GM23338 (cell line): Measurements from ENCODE around the gene NEK11. TPM values are rescaled to one million over a fixed set of nuclear protein-coding genes. Genes with fewer than 3 reads are reported as not detected.

Experiments used
- ATAC-seq: fragments of 200-7000 bp; cut with Tn5 transposase; 3 replicates; pipeline ENCODE4 v1.9.1; 2020
- DNase-seq: peaks from one replicate; pipeline ENCODE4 v3.0.0-alpha.2; 2015; ENCODE audit warnings: low spot score
- H2AFZ ChIP-seq: fragments of 200-600 bp; sonication (generic); 2 replicates; pipeline ENCODE4 v1.8.0; 2016; ENCODE audit warnings: antibody characterized with exemption, mild to moderate bottlenecking, moderate library complexity
- H3F3A ChIP-seq: fragments of 200-600 bp; sonication (generic); replicated peaks from 2 replicates; pipeline ENCODE4 v1.8.0; 2017; ENCODE audit warnings: antibody characterized with exemption, mixed run types, low read depth
- H3K27ac ChIP-seq: fragments of 200-600 bp; sonication (generic); 2 replicates; pipeline ENCODE4 v1.6.1; 2016; ENCODE audit warnings: low read depth
- H3K27me3 ChIP-seq: fragments of 200-600 bp; sonication (generic); 2 replicates; pipeline ENCODE4 v1.8.0; 2016; ENCODE audit warnings: mild to moderate bottlenecking, mixed run types, moderate library complexity; ENCODE audit not compliant: insufficient read depth
- H3K36me3 ChIP-seq: fragments of 200-600 bp; sonication (generic); 2 replicates; pipeline ENCODE4 v1.8.0; 2016; ENCODE audit warnings: mild to moderate bottlenecking; ENCODE audit not compliant: insufficient read depth
- H3K4me1 ChIP-seq: fragments of 200-600 bp; sonication (generic); 2 replicates; pipeline ENCODE4 v1.8.0; 2016; ENCODE audit warnings: mild to moderate bottlenecking, moderate library complexity; ENCODE audit not compliant: insufficient read depth
- H3K4me2 ChIP-seq: fragments of 200-600 bp; sonication (generic); 2 replicates; pipeline ENCODE4 v1.7.1; 2017; ENCODE audit warnings: mixed run types
- H3K4me3 ChIP-seq: fragments of 200-600 bp; sonication (generic); 2 replicates; pipeline ENCODE4 v1.6.1; 2016; ENCODE audit warnings: mixed run types
- H3K79me2 ChIP-seq: fragments of 200-600 bp; sonication (generic); replicated peaks from 2 replicates; pipeline ENCODE4 v1.8.0; 2017; ENCODE audit warnings: mild to moderate bottlenecking; ENCODE audit not compliant: insufficient read depth
- H3K9me2 ChIP-seq: fragments of 200-600 bp; sonication (generic); 2 replicates; pipeline ENCODE4 v1.8.0; 2017; ENCODE audit not compliant: insufficient read depth
- H4K20me1 ChIP-seq: fragments of 200-600 bp; sonication (generic); replicated peaks from 2 replicates; pipeline ENCODE4 v1.8.0; 2017; ENCODE audit warnings: mild to moderate bottlenecking; ENCODE audit not compliant: insufficient read depth
- H3K27ac Mint-ChIP-seq: 2 replicates; pipeline ENCODE4 v1.8.0; 2020; ENCODE audit warnings: inconsistent platforms, mild to moderate bottlenecking, moderate library complexity, mixed read lengths
- H3K27me3 Mint-ChIP-seq: 3 replicates; pipeline ENCODE4 v1.8.0; 2022; ENCODE audit warnings: low read depth, mild to moderate bottlenecking, moderate library complexity, mixed read lengths, inconsistent platforms; ENCODE audit not compliant: insufficient read depth, poor library complexity
- H3K36me3 Mint-ChIP-seq: 3 replicates; pipeline ENCODE4 v1.8.0; 2021; ENCODE audit warnings: low read depth, mild to moderate bottlenecking, inconsistent platforms, moderate library complexity, mixed read lengths
- H3K4me1 Mint-ChIP-seq: 3 replicates; pipeline ENCODE4 v1.8.0; 2020; ENCODE audit warnings: mild to moderate bottlenecking, inconsistent platforms, mixed read lengths
- H3K4me3 Mint-ChIP-seq: 3 replicates; pipeline ENCODE4 v1.8.0; 2021; ENCODE audit warnings: moderate library complexity, mild to moderate bottlenecking, inconsistent platforms, mixed read lengths
- H3K9me3 Mint-ChIP-seq: 3 replicates; pipeline ENCODE4 v1.8.0; 2020; ENCODE audit warnings: moderate library complexity, mild to moderate bottlenecking, inconsistent platforms, mixed read lengths
- CREB1 ChIP-seq: fragments of 250-450 bp; sonication (Bioruptor Pico); IDR thresholded peaks from 2 replicates; pipeline ENCODE4 v1.5.0; 2020; ENCODE audit warnings: low read depth, mild to moderate bottlenecking, moderate library complexity
- EZH2phosphoT487 ChIP-seq: fragments of 200-600 bp; sonication (generic); IDR thresholded peaks from one replicate; pipeline ENCODE4 v1.8.1; 2018; ENCODE audit warnings: antibody characterized with exemption; ENCODE audit not compliant: unreplicated experiment
- NANOG ChIP-seq: IDR thresholded peaks from 2 replicates; pipeline ENCODE4 v1.6.1; 2016; ENCODE audit warnings: antibody characterized with exemption, borderline replicate concordance
- ZNF114 ChIP-seq: fragments of 250-450 bp; sonication (Bioruptor Pico); IDR thresholded peaks from 2 replicates; pipeline ENCODE4 v1.5.0; 2020; ENCODE audit warnings: mild to moderate bottlenecking, moderate library complexity
- ZNF331 ChIP-seq: fragments of 250-450 bp; sonication (Bioruptor Pico); IDR thresholded peaks from 2 replicates; pipeline ENCODE4 v1.5.0; 2020; ENCODE audit warnings: low read depth, mild to moderate bottlenecking, moderate library complexity
- polyA plus RNA-seq: library from polyadenylated mRNA; unstranded; fragments of >200 nt; fragmentation: Nextera tagmentation; extraction: Ambion mirVana; gene quantifications from 2 replicates; pipeline ENCODE4 v1.2.1, GENCODE V29; 2016
- total RNA-seq: library from RNA; depleted of rRNA; stranded (reverse); fragments of >200 nt; shearing (Covaris generic); gene quantifications from 2 replicates; pipeline ENCODE4 v1.2.3, GENCODE V29; 2014
- TF ChIP-seq, protein P1 (sequence below): IDR thresholded peaks from 2 replicates; pipeline ENCODE4 v1.6.1; 2016; ENCODE audit warnings: antibody characterized with exemption
- TF ChIP-seq, protein P2 (sequence below), 2 experiments: fragments of 200-600 bp in 1 of 2; sonication (generic) in 1 of 2; conservative IDR thresholded peaks; 2 replicates each; pipeline versions ENCODE4 v1.5.1 to v1.6.1; 2016 to 2017; ENCODE audit warnings: antibody characterized with exemption in 2 of 2, low read depth in 2 of 2, mild to moderate bottlenecking in 2 of 2, moderate library complexity in 1 of 2
- TF ChIP-seq, protein P3 (sequence below): fragments of 250-450 bp; sonication (Bioruptor Pico); IDR thresholded peaks from 2 replicates; pipeline ENCODE4 v1.5.0; 2020; ENCODE audit warnings: mild to moderate bottlenecking, moderate library complexity

The NEK11 gene
- total and polyA plus RNA-seq, 2 experiments from 2014 or later = 0.80 to 1.1 TPM

DNA sequence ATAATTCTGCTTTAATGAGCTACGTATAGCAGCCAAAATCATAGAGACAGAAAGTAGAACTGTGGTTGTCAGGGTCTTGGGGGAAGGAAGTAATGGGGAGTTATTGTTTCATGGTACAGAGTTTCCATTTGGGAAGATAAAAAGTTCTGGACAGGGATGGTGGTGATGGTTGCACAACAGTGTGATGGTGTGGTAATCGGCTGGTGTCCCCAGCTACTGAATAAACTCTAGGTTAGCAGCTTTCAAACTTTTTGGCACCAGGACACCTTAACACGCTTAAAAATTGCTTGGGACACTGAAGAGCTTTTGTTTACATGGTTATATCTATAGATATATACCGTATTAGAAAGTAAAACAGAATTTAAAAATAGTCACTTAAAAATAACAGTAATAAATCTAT, 166.0 kb downstream of the NEK11 start (continued):
- no peak for TF ChIP-seq CREB1 (CRISPR knock-in tag)
- TF ChIP-seq ZNF331 (CRISPR knock-in tag) = no peak
- no peak for TF ChIP-seq ZNF114 (CRISPR knock-in tag)
- TF ChIP-seq NANOG = no peak
- TF ChIP-seq, protein P1, sequence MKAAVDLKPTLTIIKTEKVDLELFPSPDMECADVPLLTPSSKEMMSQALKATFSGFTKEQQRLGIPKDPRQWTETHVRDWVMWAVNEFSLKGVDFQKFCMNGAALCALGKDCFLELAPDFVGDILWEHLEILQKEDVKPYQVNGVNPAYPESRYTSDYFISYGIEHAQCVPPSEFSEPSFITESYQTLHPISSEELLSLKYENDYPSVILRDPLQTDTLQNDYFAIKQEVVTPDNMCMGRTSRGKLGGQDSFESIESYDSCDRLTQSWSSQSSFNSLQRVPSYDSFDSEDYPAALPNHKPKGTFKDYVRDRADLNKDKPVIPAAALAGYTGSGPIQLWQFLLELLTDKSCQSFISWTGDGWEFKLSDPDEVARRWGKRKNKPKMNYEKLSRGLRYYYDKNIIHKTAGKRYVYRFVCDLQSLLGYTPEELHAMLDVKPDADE = no peak
- no peak for TF ChIP-seq EZH2phosphoT487

DNA sequence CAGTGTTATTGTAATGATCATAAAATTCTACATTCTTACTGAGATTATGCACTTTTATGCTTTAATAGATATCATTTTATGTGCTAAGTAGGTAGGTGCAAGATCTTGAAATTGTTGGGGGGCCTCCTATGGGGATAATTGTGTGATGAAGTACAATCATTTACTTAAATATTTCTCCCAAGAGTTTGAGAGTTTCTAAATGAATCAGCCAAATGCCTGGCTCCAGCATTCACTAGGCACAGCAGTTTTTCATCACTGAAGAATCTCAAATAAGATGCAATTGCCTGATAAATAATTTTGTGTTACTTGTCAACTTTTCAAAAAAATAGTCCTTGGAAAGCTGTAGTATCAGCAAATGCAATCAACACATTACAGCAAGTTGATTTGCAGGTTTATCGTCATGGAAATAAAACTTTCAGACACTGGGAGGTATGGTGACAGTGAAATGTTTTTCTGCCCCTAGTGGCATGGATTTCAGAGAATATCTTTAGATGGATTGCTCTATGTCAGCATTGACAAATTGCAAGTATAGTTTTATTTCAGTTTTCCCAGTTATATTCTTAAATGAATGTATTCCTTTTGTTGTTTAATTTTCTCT, 167.1 kb downstream of the NEK11 start:
- Histone ChIP-seq H3K9me2 (peaks cover 5% of the 10 kb centered on the region; the same call in 1 of the 2 replicates), H3K4me2 (no peak overlapping the region), H3K27me3 (no peaks in the 10 kb centered on the region), H2AFZ (no peak overlapping the region), H3F3A (no peaks in the 10 kb centered on the region), H3K4me1 (no peaks in the 10 kb centered on the region), H4K20me1 (no peaks in the 10 kb centered on the region), H3K79me2 (no peaks in the 10 kb centered on the region), H3K27ac (no peak overlapping the region), H3K4me3 (no peak overlapping the region), H3K36me3 (no peaks in the 10 kb centered on the region)
- peak; percentile 17 for DNase-seq
- Mint-ChIP-seq H3K4me3 (no peak overlapping the region), H3K27ac (no peak overlapping the region), H3K4me1 (no peaks in the 10 kb centered on the region), H3K9me3 (peaks cover 5% of the 10 kb centered on the region; the same call in 2 of the 3 replicates), H3K36me3 (no peaks in the 10 kb centered on the region), H3K27me3 (peaks cover 3% of the 10 kb centered on the region)
- TF ChIP-seq, protein P2, sequence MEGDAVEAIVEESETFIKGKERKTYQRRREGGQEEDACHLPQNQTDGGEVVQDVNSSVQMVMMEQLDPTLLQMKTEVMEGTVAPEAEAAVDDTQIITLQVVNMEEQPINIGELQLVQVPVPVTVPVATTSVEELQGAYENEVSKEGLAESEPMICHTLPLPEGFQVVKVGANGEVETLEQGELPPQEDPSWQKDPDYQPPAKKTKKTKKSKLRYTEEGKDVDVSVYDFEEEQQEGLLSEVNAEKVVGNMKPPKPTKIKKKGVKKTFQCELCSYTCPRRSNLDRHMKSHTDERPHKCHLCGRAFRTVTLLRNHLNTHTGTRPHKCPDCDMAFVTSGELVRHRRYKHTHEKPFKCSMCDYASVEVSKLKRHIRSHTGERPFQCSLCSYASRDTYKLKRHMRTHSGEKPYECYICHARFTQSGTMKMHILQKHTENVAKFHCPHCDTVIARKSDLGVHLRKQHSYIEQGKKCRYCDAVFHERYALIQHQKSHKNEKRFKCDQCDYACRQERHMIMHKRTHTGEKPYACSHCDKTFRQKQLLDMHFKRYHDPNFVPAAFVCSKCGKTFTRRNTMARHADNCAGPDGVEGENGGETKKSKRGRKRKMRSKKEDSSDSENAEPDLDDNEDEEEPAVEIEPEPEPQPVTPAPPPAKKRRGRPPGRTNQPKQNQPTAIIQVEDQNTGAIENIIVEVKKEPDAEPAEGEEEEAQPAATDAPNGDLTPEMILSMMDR (conservative IDR thresholded peaks at IDR 0.05; ENCODE audit: low read depth in 2 of 2) = peak in 1 of 2 experiments; percentile 27; a peak in 1 of 4 replicates
- no peak for TF ChIP-seq ZNF331 (CRISPR knock-in tag)
- ATAC-seq = no peak

DNA sequence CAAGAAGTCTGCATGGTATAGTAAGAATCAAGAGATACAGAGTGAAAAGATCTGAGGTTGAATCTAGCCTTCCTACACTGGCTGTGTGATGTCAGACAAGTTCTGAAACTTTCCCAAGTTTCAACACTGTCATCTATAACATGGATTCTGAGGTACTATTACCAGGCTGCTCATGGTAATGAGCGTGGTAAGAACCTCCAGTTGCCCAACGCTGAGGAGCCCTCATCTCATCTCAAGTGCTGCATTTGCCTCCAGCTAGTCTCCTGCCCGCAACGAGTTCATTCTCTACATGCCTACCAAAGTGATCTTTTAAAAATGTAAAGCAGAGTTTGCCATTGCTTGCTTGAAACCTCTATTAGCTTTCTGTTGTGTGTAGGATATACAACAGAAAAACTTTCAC, 168.1 kb downstream of the NEK11 start:
- no peaks in the 10 kb centered on the region for H3F3A ChIP-seq
- Mint-ChIP-seq H3K36me3 (peaks cover 3% of the 10 kb centered on the region; the same call in 1 of the 3 replicates), H3K4me3 (no peak overlapping the region), H3K27ac (no peak overlapping the region), H3K27me3 (peaks cover 3% of the 10 kb centered on the region), H3K4me1 (no peaks in the 10 kb centered on the region), H3K9me3 (peaks cover 8% of the 10 kb centered on the region; the same call in 2 of the 3 replicates)
- H3K4me2 ChIP-seq = no peak overlapping the region
- ATAC-seq (no peak), DNase-seq (no peak)
- H3K36me3 ChIP-seq = no peaks in the 10 kb centered on the region
- H3K4me1 ChIP-seq = no peaks in the 10 kb centered on the region
- H3K4me3 ChIP-seq = no peak overlapping the region
- no peak overlapping the region for H3K27ac ChIP-seq
- H3K79me2 ChIP-seq = no peaks in the 10 kb centered on the region
- H2AFZ ChIP-seq = no peak overlapping the region
- H3K9me2 ChIP-seq = peaks cover 5% of the 10 kb centered on the region; the same call in 1 of the 2 replicates
- H4K20me1 ChIP-seq = no peaks in the 10 kb centered on the region
- no peaks in the 10 kb centered on the region for H3K27me3 ChIP-seq
- TF ChIP-seq, protein P3, sequence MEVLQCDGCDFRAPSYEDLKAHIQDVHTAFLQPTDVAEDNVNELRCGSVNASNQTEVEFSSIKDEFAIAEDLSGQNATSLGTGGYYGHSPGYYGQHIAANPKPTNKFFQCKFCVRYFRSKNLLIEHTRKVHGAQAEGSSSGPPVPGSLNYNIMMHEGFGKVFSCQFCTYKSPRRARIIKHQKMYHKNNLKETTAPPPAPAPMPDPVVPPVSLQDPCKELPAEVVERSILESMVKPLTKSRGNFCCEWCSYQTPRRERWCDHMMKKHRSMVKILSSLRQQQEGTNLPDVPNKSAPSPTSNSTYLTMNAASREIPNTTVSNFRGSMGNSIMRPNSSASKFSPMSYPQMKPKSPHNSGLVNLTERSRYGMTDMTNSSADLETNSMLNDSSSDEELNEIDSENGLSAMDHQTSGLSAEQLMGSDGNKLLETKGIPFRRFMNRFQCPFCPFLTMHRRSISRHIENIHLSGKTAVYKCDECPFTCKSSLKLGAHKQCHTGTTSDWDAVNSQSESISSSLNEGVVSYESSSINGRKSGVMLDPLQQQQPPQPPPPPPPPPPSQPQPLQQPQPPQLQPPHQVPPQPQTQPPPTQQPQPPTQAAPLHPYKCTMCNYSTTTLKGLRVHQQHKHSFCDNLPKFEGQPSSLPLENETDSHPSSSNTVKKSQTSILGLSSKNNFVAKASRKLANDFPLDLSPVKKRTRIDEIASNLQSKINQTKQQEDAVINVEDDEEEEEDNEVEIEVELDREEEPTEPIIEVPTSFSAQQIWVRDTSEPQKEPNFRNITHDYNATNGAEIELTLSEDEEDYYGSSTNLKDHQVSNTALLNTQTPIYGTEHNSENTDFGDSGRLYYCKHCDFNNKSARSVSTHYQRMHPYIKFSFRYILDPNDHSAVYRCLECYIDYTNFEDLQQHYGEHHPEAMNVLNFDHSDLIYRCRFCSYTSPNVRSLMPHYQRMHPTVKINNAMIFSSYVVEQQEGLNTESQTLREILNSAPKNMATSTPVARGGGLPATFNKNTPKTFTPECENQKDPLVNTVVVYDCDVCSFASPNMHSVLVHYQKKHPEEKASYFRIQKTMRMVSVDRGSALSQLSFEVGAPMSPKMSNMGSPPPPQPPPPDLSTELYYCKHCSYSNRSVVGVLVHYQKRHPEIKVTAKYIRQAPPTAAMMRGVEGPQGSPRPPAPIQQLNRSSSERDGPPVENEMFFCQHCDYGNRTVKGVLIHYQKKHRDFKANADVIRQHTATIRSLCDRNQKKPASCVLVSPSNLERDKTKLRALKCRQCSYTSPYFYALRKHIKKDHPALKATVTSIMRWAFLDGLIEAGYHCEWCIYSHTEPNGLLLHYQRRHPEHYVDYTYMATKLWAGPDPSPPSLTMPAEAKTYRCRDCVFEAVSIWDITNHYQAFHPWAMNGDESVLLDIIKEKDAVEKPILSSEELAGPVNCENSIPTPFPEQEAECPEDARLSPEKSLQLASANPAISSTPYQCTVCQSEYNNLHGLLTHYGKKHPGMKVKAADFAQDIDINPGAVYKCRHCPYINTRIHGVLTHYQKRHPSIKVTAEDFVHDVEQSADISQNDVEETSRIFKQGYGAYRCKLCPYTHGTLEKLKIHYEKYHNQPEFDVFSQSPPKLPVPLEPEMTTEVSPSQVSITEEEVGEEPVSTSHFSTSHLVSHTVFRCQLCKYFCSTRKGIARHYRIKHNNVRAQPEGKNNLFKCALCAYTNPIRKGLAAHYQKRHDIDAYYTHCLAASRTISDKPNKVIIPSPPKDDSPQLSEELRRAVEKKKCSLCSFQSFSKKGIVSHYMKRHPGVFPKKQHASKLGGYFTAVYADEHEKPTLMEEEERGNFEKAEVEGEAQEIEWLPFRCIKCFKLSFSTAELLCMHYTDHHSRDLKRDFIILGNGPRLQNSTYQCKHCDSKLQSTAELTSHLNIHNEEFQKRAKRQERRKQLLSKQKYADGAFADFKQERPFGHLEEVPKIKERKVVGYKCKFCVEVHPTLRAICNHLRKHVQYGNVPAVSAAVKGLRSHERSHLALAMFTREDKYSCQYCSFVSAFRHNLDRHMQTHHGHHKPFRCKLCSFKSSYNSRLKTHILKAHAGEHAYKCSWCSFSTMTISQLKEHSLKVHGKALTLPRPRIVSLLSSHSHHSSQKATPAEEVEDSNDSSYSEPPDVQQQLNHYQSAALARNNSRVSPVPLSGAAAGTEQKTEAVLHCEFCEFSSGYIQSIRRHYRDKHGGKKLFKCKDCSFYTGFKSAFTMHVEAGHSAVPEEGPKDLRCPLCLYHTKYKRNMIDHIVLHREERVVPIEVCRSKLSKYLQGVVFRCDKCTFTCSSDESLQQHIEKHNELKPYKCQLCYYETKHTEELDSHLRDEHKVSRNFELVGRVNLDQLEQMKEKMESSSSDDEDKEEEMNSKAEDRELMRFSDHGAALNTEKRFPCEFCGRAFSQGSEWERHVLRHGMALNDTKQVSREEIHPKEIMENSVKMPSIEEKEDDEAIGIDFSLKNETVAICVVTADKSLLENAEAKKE (CRISPR knock-in tag) = no peak
- TF ChIP-seq CREB1 (CRISPR knock-in tag) = no peak
